Sciatic nerve (tissue), 2 donors: ENCODE data around the gene FILIP1L. TPM values are rescaled to one million over a fixed set of nuclear protein-coding genes. Genes with fewer than 3 reads are reported as not detected.

Experiments used
- ATAC-seq: fragments of 200-7000 bp; cut with Tn5 transposase; one replicate; pipeline ENCODE4 v1.9.1; 2020; ENCODE audit warnings: mild to moderate bottlenecking, moderate library complexity
- DNase-seq: peaks from one replicate; pipeline ENCODE4 v3.0.0-alpha.2; 2020; ENCODE audit warnings: low spot score
- intact Hi-C: fragments of 100-400 bp; cut with DNase I; formaldehyde crosslinking; loops from one replicate; pipeline ENCODE4 v1.14.2; 2022
- total RNA-seq: library from RNA; stranded (reverse); fragmentation: NEBNext Ultra II Directional; extraction: Animal tissue kit (Norgen Biotek cat#: 25700); gene quantifications from one replicate; pipeline ENCODE4 v1.2.1, GENCODE V29; 2021
- donor health status: DM: no; HTN: no; CAD: no.
- donor health status: DM: no; HTN: no; CAD: no.

The FILIP1L gene
- total RNA-seq, 1 donor from 2014 or later: 36.2 TPM

GRCh38 chr3:100081311-100081710, 33.0 kb downstream of the FILIP1L start:
- no peak for DNase-seq
- no peak for ATAC-seq
- intact Hi-C loops: no loop called here

GRCh38 chr3:100080573-100080972, 33.7 kb downstream of the FILIP1L start:
- ATAC-seq (no peak), DNase-seq (no peak)
- intact Hi-C loops: no loop called here

GRCh38 chr3:100079328-100079727, 35.0 kb downstream of the FILIP1L start:
- no peak for ATAC-seq
- intact Hi-C loops: no loop called here
- no peak for DNase-seq

GRCh38 chr3:100076731-100077529, 37.4 kb downstream of the FILIP1L start:
- ATAC-seq: peak; percentile 21
- DNase-seq: no peak
- intact Hi-C loops: no loop called here

GRCh38 chr3:100075851-100076730, 38.2 kb downstream of the FILIP1L start:
- no peak for ATAC-seq
- intact Hi-C loops: no loop called here
- DNase-seq: no peak

GRCh38 chr3:100075196-100075595, 39.1 kb downstream of the FILIP1L start:
- intact Hi-C loops: no loop called here
- no peak for DNase-seq
- no peak for ATAC-seq

- DNase-seq (no peak), ATAC-seq (peak; percentile 76)
- intact Hi-C loops: no loop called here
These were observed 40.5 kb downstream of the FILIP1L start for GRCh38 chr3:100073714-100074307.

- DNase-seq: no peak
- intact Hi-C loops: no loop called here
- ATAC-seq: no peak
These were observed 41.1 kb downstream of the FILIP1L start for GRCh38 chr3:100073049-100073713.

- ATAC-seq: peak; percentile 14
- intact Hi-C loops: no loop called here
These were observed 41.8 kb downstream of the FILIP1L start for GRCh38 chr3:100072326-100073048.

GRCh38 chr3:100069472-100069871, 44.8 kb downstream of the FILIP1L start:
- intact Hi-C loops: no loop called here
- ATAC-seq: no peak
- no peak for DNase-seq

More at GRCh38 chr3:100072326-100073048, 41.8 kb downstream of the FILIP1L start:
- DNase-seq: no peak

- intact Hi-C loops: no loop called here
- ATAC-seq (peak; percentile 93), DNase-seq (peak; percentile 86)
These were observed 45.5 kb downstream of the FILIP1L start for GRCh38 chr3:100068826-100069225.

GRCh38 chr3:100067589-100067988, 46.7 kb downstream of the FILIP1L start:
- no peak for ATAC-seq
- intact Hi-C loops: no loop called here
- DNase-seq: no peak

- DNase-seq (no peak), ATAC-seq (no peak)
- intact Hi-C loops: no loop called here
These were observed 50.3 kb downstream of the FILIP1L start for GRCh38 chr3:100063929-100064461.

- DNase-seq (no peak), ATAC-seq (no peak)
- intact Hi-C loops: no loop called here
These were observed 51.6 kb downstream of the FILIP1L start for GRCh38 chr3:100062665-100063064.

- DNase-seq (no peak), ATAC-seq (no peak)
- intact Hi-C loops: no loop called here
These were observed 53.4 kb downstream of the FILIP1L start for GRCh38 chr3:100060685-100061484.

- intact Hi-C loops: no loop called here
- ATAC-seq: no peak
- DNase-seq: no peak
These were observed 54.8 kb downstream of the FILIP1L start for GRCh38 chr3:100059472-100059871.

GRCh38 chr3:100057716-100058575, 56.4 kb downstream of the FILIP1L start:
- intact Hi-C loops: no loop called here
- no peak for DNase-seq
- peak; percentile 41 for ATAC-seq
